Urinary bladder (tissue), 4 donors: ENCODE measurements around the gene PPM1B. TPM values are rescaled to one million over a fixed set of nuclear protein-coding genes. Genes with fewer than 3 reads are reported as not detected.

Experiments used
- DNase-seq: peaks from one replicate; pipeline ENCODE4 v3.0.0-alpha.2; 2015; ENCODE audit errors: extremely low spot score
- H3K27ac ChIP-seq: one replicate; pipeline ENCODE4 v1.5.1; 2013; ENCODE audit warnings: low read depth, mild to moderate bottlenecking, moderate library complexity
- H3K36me3 ChIP-seq: one replicate; pipeline ENCODE4 v1.6.1; 2013; ENCODE audit warnings: mild to moderate bottlenecking, moderate library complexity; ENCODE audit not compliant: insufficient read depth
- H3K4me1 ChIP-seq: one replicate; pipeline ENCODE4 v1.6.1; 2013; ENCODE audit warnings: mild to moderate bottlenecking, moderate library complexity; ENCODE audit not compliant: insufficient read depth
- H3K4me3 ChIP-seq: one replicate; pipeline ENCODE4 v1.5.1; 2013; ENCODE audit warnings: low read depth, low read length
- WGBS: extraction: QIAGEN DNeasy Blood & Tissue Kit; methylation state at CpG from one replicate; pipeline ENCODE4 v1.1.7; 2013; 5-methylcytosine and 5-hydroxymethylcytosine counted together
- polyA plus RNA-seq: library from polyadenylated mRNA; stranded (reverse); fragments of 200-250 nt; gene quantifications from one replicate; pipeline ENCODE4 v1.2.3, GENCODE V29; 2013
- total RNA-seq: library from RNA; depleted of rRNA; stranded (reverse); fragments of >200 nt; gene quantifications from one replicate; pipeline ENCODE4 v1.2.3, GENCODE V29; 2014
- donor health status: healthy with polysubstance abuse.
- donor health status: healthy.

PPM1B gene
- total and polyA plus RNA-seq, 2 donors, result 35.9 to 67.3 TPM

DNA sequence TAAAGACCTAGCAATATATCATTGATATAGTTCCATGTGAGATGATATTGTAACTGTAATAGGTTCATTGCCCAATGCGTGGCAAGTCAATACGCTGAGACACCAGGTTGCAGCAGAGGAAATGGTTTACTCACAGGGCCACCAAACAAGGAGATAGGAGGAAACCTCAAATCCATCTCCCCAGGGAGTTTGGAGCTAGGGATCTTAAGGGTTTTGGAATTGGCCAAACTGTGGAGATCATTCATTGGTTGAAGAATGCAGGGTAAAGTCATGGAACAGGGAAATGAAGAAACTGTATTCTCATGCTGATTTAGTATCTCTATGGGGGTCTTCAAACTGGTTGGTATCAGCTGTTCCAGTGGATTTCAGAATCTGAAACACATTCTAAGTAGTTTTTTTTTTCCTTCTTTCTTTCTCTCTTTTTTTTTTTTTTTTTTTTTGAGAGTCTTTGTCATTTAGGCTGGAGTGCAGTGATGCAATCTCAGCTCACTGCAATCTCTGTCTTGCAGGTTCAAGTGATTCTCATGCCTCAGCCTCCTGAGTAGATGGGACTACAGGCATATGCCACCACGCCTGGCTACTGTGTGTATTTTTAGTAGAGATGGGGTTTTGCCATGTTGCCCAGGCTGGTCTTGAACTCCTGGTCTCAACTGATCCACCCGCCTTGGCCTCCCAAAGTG, 30.7 kb upstream of the PPM1B start:
- 89% methylated on average over 4 of the region's 4 CpGs for WGBS
- no peaks in the 10 kb centered on the region for H3K36me3 ChIP-seq
- no peak overlapping the region for H3K27ac ChIP-seq
- no peak overlapping the region for H3K4me3 ChIP-seq
- H3K4me1 ChIP-seq, result no peaks in the 10 kb centered on the region
- DNase-seq, result no peak

- 72% methylated on average over 1 of the region's 1 CpG for WGBS
- no peak for DNase-seq
- Histone ChIP-seq H3K4me3 (no peak overlapping the region), H3K36me3 (no peaks in the 10 kb centered on the region), H3K27ac (no peak overlapping the region), H3K4me1 (no peaks in the 10 kb centered on the region)
Observed at GRCh38 chr2:44139741-44140140, 28.9 kb upstream of the PPM1B start.

DNA sequence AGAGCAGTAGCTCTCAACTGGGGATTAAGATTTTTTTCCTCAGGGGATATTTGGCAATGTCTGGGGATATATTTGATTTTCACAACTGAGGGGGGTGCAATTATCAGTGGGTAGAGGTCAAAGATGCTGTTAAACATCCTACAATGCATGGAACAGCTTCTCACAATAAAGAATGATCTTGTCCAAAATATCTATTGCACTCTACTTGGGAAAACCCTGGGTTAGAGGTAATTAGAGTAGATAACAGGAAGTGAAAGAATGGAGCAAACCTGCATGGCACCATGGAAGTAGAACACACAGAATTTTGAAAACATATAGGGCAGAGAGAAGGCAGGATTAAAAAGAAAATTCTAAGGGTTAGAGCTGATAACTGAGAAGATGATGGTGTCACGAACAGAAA, 26.4 kb upstream of the PPM1B start:
- 94% methylated on average over 1 of the region's 1 CpG for WGBS
- Histone ChIP-seq H3K36me3 (no peaks in the 10 kb centered on the region), H3K4me3 (no peak overlapping the region), H3K27ac (no peak overlapping the region), H3K4me1 (no peaks in the 10 kb centered on the region)
- no peak for DNase-seq

DNA sequence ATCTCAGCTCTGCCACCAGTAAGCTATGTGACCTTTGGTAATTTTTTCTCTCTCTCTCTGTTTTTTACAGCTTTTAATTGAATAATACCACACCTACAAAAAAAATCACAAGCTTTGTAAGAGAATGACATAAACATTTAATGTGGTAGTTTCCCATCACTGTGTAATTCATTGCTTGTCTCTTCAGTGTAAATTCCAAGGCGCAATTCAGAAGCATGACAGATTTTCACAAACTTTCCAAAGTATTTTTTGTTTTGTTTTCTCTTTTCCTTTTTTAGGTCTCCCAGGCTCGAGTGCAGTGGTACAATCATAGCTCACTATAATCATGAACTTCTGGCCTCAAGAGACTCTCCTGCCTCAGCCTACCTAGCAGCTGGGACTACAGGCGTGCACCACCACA, 25.0 kb upstream of the PPM1B start:
- no peak for DNase-seq
- Histone ChIP-seq H3K36me3 (no peaks in the 10 kb centered on the region), H3K4me1 (no peaks in the 10 kb centered on the region), H3K4me3 (no peak overlapping the region), H3K27ac (no peak overlapping the region)
- WGBS, result 69% methylated on average over 3 of the region's 3 CpGs

DNA sequence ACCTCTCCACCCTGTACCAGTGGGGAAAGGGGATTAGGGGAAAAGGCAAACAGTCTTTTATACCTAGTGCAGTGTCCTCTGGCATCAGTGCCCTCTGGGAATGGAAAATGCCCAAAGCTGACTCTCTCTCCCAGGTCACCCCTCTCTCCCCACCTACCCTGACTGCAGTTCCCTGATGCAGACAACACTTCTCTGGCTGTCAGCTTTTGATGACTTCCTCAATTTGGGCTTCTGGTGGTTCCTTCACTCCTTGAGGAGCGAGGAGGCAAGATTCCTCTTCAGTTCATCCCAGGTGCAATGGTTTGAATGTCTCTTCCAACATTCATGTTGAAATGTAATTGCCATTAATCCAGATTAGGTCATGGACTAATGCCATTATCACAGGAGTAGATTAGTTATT, 19.7 kb upstream of the PPM1B start:
- no peak overlapping the region for H3K27ac ChIP-seq
- no peak overlapping the region for H3K4me3 ChIP-seq
- H3K4me1 ChIP-seq, result no peaks in the 10 kb centered on the region
- WGBS, result 80% methylated on average over 1 of the region's 1 CpG
- H3K36me3 ChIP-seq, result no peaks in the 10 kb centered on the region
- no peak for DNase-seq

DNA sequence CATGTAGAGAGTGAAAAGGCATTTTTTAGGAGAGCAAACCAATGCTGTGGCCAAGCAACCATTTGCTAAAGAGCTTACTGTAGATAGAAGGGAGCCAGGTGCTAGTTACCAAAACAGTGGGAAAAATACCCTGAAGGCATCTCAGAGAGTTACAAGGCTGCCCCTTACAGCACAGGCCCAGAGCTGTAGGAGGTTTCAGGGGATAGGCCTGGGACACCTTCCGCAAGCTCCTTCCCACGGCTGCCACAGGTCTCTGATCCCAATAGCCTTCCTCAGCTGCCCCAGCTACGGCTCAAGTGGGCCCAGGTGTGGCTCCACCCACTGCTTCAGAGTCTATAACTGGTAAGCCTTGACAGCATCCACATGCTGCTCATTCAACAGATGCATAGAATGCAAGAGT, 18.2 kb upstream of the PPM1B start:
- 78% methylated on average over 3 of the region's 3 CpGs for WGBS
- Histone ChIP-seq H3K27ac (no peak overlapping the region), H3K36me3 (no peaks in the 10 kb centered on the region), H3K4me1 (no peaks in the 10 kb centered on the region), H3K4me3 (no peak overlapping the region)
- no peak for DNase-seq

DNA sequence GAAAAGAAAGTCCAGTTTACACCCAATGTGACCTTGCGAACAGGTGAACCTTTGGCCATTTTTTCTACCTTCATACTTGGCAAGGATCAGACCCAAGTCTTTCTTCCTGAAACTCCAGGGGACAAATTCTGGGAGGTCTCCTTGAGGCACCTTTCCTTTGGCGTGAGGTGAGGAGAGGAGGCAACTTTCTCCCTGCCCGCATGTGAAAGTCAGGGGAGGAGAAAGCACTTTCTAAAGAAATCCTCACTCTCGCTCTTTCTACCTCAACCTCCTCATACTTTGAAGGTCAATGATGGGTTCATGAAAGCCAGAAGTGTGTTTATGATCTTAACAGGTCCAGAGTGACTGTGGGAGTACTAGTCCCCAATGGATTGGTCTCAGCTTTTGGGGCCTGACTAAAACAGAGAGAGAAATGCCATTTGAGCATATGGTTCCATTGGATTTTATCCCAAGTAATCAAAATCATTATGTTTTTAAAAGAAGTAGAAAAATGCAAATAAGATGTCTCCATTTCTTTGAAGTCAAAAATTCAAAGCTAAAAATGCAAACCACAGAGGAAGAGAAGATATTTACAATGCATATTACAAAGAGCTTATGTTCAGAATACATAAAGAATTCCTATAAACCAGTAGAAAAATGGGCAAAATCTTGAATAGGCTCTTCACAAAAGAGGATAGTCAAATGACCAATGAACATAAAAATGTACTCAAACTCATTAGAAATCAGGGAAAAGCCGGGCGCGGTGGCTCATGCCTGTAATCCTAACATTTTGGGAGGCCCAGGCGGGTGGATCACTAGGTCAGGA, 15.6 kb upstream of the PPM1B start:
- Histone ChIP-seq H3K27ac (no peak overlapping the region), H3K4me1 (no peaks in the 10 kb centered on the region), H3K4me3 (no peak overlapping the region), H3K36me3 (no peaks in the 10 kb centered on the region)
- 96% methylated on average over 8 of the region's 8 CpGs for WGBS
- DNase-seq, result no peak

DNA sequence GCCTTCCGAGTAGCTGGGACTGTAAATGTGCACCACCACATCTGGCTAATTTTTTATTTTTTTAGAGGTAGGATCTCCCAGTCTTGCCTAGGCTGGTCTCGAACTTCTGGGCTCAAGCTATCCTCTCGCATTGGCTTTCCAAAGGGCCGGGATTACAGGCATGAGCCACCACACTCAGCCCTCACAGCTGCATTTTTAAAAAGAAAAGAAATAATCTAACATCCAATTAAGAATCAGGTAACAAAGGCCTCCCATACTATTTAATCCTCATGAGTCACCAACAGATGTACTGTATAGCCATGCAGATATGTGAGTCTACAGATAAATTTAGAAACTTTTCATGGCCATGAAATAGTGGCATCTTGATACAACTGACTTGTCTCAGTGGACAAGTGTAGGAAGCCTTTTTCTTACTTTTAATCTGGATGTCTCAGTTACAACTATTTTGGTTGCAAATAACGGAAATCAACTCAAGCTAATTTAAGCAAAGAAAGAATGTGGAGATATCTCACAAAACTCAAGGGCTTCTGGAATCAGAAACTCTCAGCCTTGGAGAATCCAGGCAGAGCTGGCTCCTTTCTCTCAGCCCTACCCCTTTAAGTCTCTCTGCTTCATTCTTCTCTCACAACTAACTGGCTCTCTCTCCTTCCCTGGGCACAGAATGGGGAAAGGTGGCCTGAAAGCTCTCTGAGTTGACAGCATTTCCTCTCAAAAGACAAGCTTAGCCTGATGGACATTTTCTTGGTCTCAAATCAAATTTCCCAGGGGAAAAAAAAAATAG, 12.8 kb upstream of the PPM1B start:
- DNase-seq, result no peak
- H3K4me3 ChIP-seq, result no peak overlapping the region
- 80% methylated on average over 5 of the region's 5 CpGs for WGBS
- H3K36me3 ChIP-seq, result no peaks in the 10 kb centered on the region
- H3K27ac ChIP-seq, result no peak overlapping the region
- no peaks in the 10 kb centered on the region for H3K4me1 ChIP-seq

GRCh38 chr2:44163777-44164176, 4.9 kb upstream of the PPM1B start:
- Histone ChIP-seq H3K4me1 (no peaks in the 10 kb centered on the region), H3K27ac (no peak overlapping the region), H3K36me3 (no peaks in the 10 kb centered on the region), H3K4me3 (no peak overlapping the region)
- no peak for DNase-seq
- WGBS, result 80% methylated on average over 2 of the region's 2 CpGs

- no peaks in the 10 kb centered on the region for H3K36me3 ChIP-seq
- H3K4me1 ChIP-seq, result no peaks in the 10 kb centered on the region
- DNase-seq, result no peak
- WGBS, result 96% methylated on average over 3 of the region's 3 CpGs
- no peak overlapping the region for H3K4me3 ChIP-seq
- no peak overlapping the region for H3K27ac ChIP-seq
Observed at GRCh38 chr2:44164617-44165016, 4.1 kb upstream of the PPM1B start.

DNA sequence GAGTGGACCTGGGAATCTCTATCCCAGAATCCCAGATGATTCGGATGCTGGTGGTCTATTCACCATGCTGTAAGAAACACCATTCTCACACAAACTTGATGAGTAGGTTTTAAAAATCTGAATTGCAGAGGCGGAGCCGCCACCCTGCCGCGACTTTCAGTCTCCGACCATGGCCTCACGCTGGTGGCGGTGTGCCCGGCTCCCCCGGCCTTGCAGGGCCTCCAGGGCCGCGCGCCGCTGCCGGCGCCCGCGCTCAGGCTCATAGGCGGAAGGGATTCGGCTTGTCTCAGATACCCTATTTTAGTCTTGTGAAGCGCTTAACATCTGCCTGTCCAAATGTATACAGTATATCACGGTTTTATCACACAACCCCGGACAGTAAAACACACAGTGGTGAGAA, 2.6 kb upstream of the PPM1B start:
- WGBS, result 47% methylated on average over 23 of the region's 23 CpGs
- H3K4me3 ChIP-seq, result no peak overlapping the region
- H3K4me1 ChIP-seq, result no peaks in the 10 kb centered on the region
- no peak overlapping the region for H3K27ac ChIP-seq
- H3K36me3 ChIP-seq, result no peaks in the 10 kb centered on the region
- no peak for DNase-seq

GRCh38 chr2:44167311-44167907, 1.3 kb upstream of the PPM1B start:
- WGBS, result 31% methylated on average over 18 of the region's 18 CpGs
- no peak for DNase-seq
- Histone ChIP-seq H3K4me3 (peak overlapping the region; percentile 28), H3K27ac (peak overlapping the region; percentile 83), H3K36me3 (no peaks in the 10 kb centered on the region), H3K4me1 (no peaks in the 10 kb centered on the region)

GRCh38 chr2:44167908-44168680, 581 bp upstream of the PPM1B start:
- DNase-seq, result peak; percentile 100
- under 1% methylated on average over 46 of the region's 46 CpGs for WGBS
- Histone ChIP-seq H3K4me1 (no peaks in the 10 kb centered on the region), H3K4me3 (peak overlapping the region; percentile 28), H3K36me3 (no peaks in the 10 kb centered on the region), H3K27ac (peak overlapping the region; percentile 83)
